Sigmoid colon (tissue), 3 donors: Measurements from ENCODE around the gene KRT6A.

Experiments
- CTCF ChIP-seq, 4 experiments: fragments of 450-650 bp in 3 of 4; fragments of 200-600 bp in 1 of 4; IDR thresholded peaks; one replicate each; pipeline ENCODE4 v1.5.1; 2016 to 2019; ENCODE audit warnings: antibody characterized with exemption in 4 of 4, mild to moderate bottlenecking in 3 of 4, moderate library complexity in 2 of 4
- POLR2A ChIP-seq, 2 donors: fragments of 450-650 bp; IDR thresholded peaks; one replicate each; pipeline ENCODE4 v1.6.1; 2016; ENCODE audit warnings: antibody characterized with exemption in 2 of 2, mild to moderate bottlenecking in 2 of 2, moderate library complexity in 2 of 2

GRCh38 chr12:52529417-52529816 is 36.4 kb upstream of the KRT6A start:
- TF ChIP-seq POLR2A (IDR thresholded peaks at IDR 0.05) (no peak), CTCF (IDR thresholded peaks at IDR 0.05) (no peak)
